ENCODE measurements around the gene PARD3. TPM values are rescaled to one million over a fixed set of nuclear protein-coding genes. Genes with fewer than 3 reads are reported as not detected.

Gene PARD3
- polyA plus RNA-seq, 1 donor from 2014 or later: 12.4 TPM

GRCh38 chr10:34736976-34737771 is 77.9 kb downstream of the PARD3 start (continued):
- TF ChIP-seq CTCF (IDR thresholded peaks at IDR 0.05; ENCODE audit: poor library complexity, severe bottlenecking): no peak
- no peak for TF ChIP-seq POLR2AphosphoS5 (IDR thresholded peaks at IDR 0.05)
- no peak for TF ChIP-seq RAD21 (conservative IDR thresholded peaks at IDR 0.05)

- TF ChIP-seq RAD21 (conservative IDR thresholded peaks at IDR 0.05) (no peak), MXI1 (conservative IDR thresholded peaks at IDR 0.05; ENCODE audit: poor library complexity, severe bottlenecking) (no peak), POLR2AphosphoS5 (IDR thresholded peaks at IDR 0.05) (no peak), EP300 (conservative IDR thresholded peaks at IDR 0.05; ENCODE audit: poor library complexity, severe bottlenecking) (no peak), TAF1 (IDR thresholded peaks at IDR 0.05; ENCODE audit: low read depth) (no peak), REST (IDR thresholded peaks at IDR 0.05; ENCODE audit: borderline replicate concordance) (no peak), EZH2 (IDR thresholded peaks at IDR 0.05; ENCODE audit: borderline replicate concordance, insufficient read depth, low read length, poor library complexity, severe bottlenecking) (no peak), SMC3 (conservative IDR thresholded peaks at IDR 0.05; ENCODE audit: poor library complexity) (no peak), CTCF (IDR thresholded peaks at IDR 0.05; ENCODE audit: poor library complexity, severe bottlenecking) (no peak)
- Histone ChIP-seq H3F3A (ENCODE audit: insufficient read depth, low read length, poor library complexity, severe bottlenecking) (no peaks in the 10 kb centered on the region), H2AFZ (ENCODE audit: low read depth, low read length) (no peak overlapping the region), H3K9me2 (ENCODE audit: insufficient read depth, low read length) (no peaks in the 10 kb centered on the region), H4K20me1 (ENCODE audit: insufficient read depth) (no peaks in the 10 kb centered on the region), H3K36me3 (ENCODE audit: insufficient read depth, low read length) (no peaks in the 10 kb centered on the region), H3K27ac (ENCODE audit: low read length) (no peak overlapping the region), H3K79me2 (replicated peaks; ENCODE audit: insufficient read depth, low read length) (peaks cover 49% of the 10 kb centered on the region), H3K4me2 (ENCODE audit: low read length) (no peak overlapping the region), H3K9me3 (ENCODE audit: low read length) (no peaks in the 10 kb centered on the region), H3K4me3 (ENCODE audit: low read length) (no peak overlapping the region), H3K27me3 (ENCODE audit: insufficient read depth, low read depth, low read length) (no peaks in the 10 kb centered on the region), H3K9ac (ENCODE audit: low read length) (no peak overlapping the region)
Observed at GRCh38 chr10:34734918-34735317, 80.2 kb downstream of the PARD3 start.
